GM11168 (cell line): Measurements from ENCODE around the gene GCC2.
"Not testable (repeated sequence)": the region's sequence is repeated elsewhere in the genome, so short reads cannot be mapped to it uniquely, and the experiment has no call there.

ENCODE experiments used
- in situ Hi-C: fragments of 300-500 bp; cut with MboI; formaldehyde crosslinking; loops from one replicate; pipeline ENCODE4 v1.12.0; 2022; ENCODE audit warnings: low sequenced_read_pairs; ENCODE audit not compliant: unreplicated experiment

GCC2 gene

GRCh38 chr2:108514478-108514877, 65.5 kb downstream of the GCC2 start:
- in situ Hi-C loops = loop anchor here (10.0 to 25.0 kb wide), 2 partner anchors 620 to 1998 kb away; no protein-coding TSS in a partner anchor

GRCh38 chr2:108524688-108525087, 75.7 kb downstream of the GCC2 start:
- in situ Hi-C loops = loop anchor here (25.0 kb wide), 1 partner anchor 1988 kb away; no protein-coding TSS in a partner anchor

GRCh38 chr2:108525258-108525657, 76.3 kb downstream of the GCC2 start:
- in situ Hi-C loops = not testable (repeated sequence)

- in situ Hi-C loops = no loop called here
These were observed 82.7 kb downstream of the GCC2 start for GRCh38 chr2:108531674-108532055.

GRCh38 chr2:108533832-108534583, 85.0 kb downstream of the GCC2 start, which contains the start of gene LIMS1:
Gene LIMS1, plus strand, starts transcription at chr2:108534470. Its CDS starts 93 bp downstream, at chr2:108534563.
- in situ Hi-C loops = no loop called here

GRCh38 chr2:108534584-108535356, 85.8 kb downstream of the GCC2 start:
- in situ Hi-C loops = no loop called here

- in situ Hi-C loops = no loop called here
These were observed 86.3 kb downstream of the GCC2 start for GRCh38 chr2:108535357-108535631.

- in situ Hi-C loops = no loop called here
These were observed 87.3 kb downstream of the GCC2 start for GRCh38 chr2:108536133-108536780.

- in situ Hi-C loops = no loop called here
These were observed 87.9 kb downstream of the GCC2 start for GRCh38 chr2:108536911-108537310.

GRCh38 chr2:108538000-108538625, 89.1 kb downstream of the GCC2 start:
- in situ Hi-C loops = no loop called here

- in situ Hi-C loops = no loop called here
These were observed 92.4 kb downstream of the GCC2 start for GRCh38 chr2:108541451-108541850.

- in situ Hi-C loops = no loop called here
These were observed 93.1 kb downstream of the GCC2 start for GRCh38 chr2:108542071-108542470.

GRCh38 chr2:108547606-108548005, 98.6 kb downstream of the GCC2 start:
- in situ Hi-C loops = no loop called here

GRCh38 chr2:108548208-108549003, 99.4 kb downstream of the GCC2 start:
- in situ Hi-C loops = no loop called here

GRCh38 chr2:108552566-108552965, 103.6 kb downstream of the GCC2 start:
- in situ Hi-C loops = no loop called here

GRCh38 chr2:108553209-108553919, 104.4 kb downstream of the GCC2 start:
- in situ Hi-C loops = no loop called here

GRCh38 chr2:108554528-108554927, 105.5 kb downstream of the GCC2 start:
- in situ Hi-C loops = no loop called here

GRCh38 chr2:108555572-108555971, 106.6 kb downstream of the GCC2 start:
- in situ Hi-C loops = no loop called here

- in situ Hi-C loops = not testable (repeated sequence)
These were observed 107.6 kb downstream of the GCC2 start for GRCh38 chr2:108556581-108556980.
